Activated T-helper 2 cell treated with anti-CD3 and anti-CD28 coated beads, Interferon-gamma antibody, Interleukin-2, Interleukin-4, amounts not matched to agents 10 μg/mL and 5 μg/mL and 100 μg/mL, durations not matched to agents 14 hours and 24 hours and 36 hours (primary cell): ENCODE data around the gene ZNF607. TPM values are rescaled to one million over a fixed set of nuclear protein-coding genes. Genes with fewer than 3 reads are reported as not detected.
A peak's percentile ranks its signal among the peaks of the same experiment; 100 is the strongest.
"Not testable (repeated sequence)": the region's sequence is repeated elsewhere in the genome, so short reads cannot be mapped to it uniquely, and the experiment has no call there.

Source experiments
- DNase-seq: peaks from one replicate; pipeline ENCODE4 v3.0.0; 2021; ENCODE audit warnings: low spot score
- H3K27ac Mint-ChIP-seq: one replicate; pipeline ENCODE4 v1.8.0; 2021; ENCODE audit warnings: mixed read lengths
- H3K27me3 Mint-ChIP-seq: one replicate; pipeline ENCODE4 v1.8.0; 2021; ENCODE audit warnings: low read depth, mixed read lengths
- H3K36me3 Mint-ChIP-seq: one replicate; pipeline ENCODE4 v1.8.0; 2021; ENCODE audit warnings: low read depth, mixed read lengths
- H3K4me1 Mint-ChIP-seq: one replicate; pipeline ENCODE4 v1.8.0; 2021; ENCODE audit warnings: low read depth, mixed read lengths
- H3K4me3 Mint-ChIP-seq: one replicate; pipeline ENCODE4 v1.8.0; 2021; ENCODE audit warnings: low read depth, mild to moderate bottlenecking, moderate library complexity, mixed read lengths
- H3K9me3 Mint-ChIP-seq: one replicate; pipeline ENCODE4 v1.8.0; 2021; ENCODE audit warnings: mixed read lengths
- intact Hi-C: fragments of 100-400 bp; cut with micrococcal nuclease; formaldehyde crosslinking; loops from one replicate; pipeline ENCODE4 v1.15.1; 2023
- total RNA-seq: library from RNA; stranded (reverse); gene quantifications from 2 replicates; pipeline ENCODE4 v1.2.3, GENCODE V29; 2022

Gene ZNF607
- total RNA-seq, result 2.7 and 3.0 TPM in 2 replicates

GRCh38 chr19:37719111-37719926 lies at the start of gene ZNF607:
Gene ZNF607, minus strand, starts transcription at chr19:37719761. Its CDS starts 8,143 bp downstream, at chr19:37711618.
- peaks cover 15% of the 10 kb centered on the region for H3K36me3 Mint-ChIP-seq
- peak; percentile 72 for DNase-seq
- no peaks in the 10 kb centered on the region for H3K27me3 Mint-ChIP-seq
- H3K27ac Mint-ChIP-seq, result peak within 1 kb of the TSS; percentile 71
- peaks cover 38% of the 10 kb centered on the region for H3K9me3 Mint-ChIP-seq
- H3K4me1 Mint-ChIP-seq, result peaks cover 6% of the 10 kb centered on the region
- peak within 1 kb of the TSS; percentile 87 for H3K4me3 Mint-ChIP-seq
- intact Hi-C loops, result loop anchor here (1.0 kb wide), 2 partner anchors 60 to 348 kb away; partner anchors contain the start of genes ZNF527 and ZNF573

DNA sequence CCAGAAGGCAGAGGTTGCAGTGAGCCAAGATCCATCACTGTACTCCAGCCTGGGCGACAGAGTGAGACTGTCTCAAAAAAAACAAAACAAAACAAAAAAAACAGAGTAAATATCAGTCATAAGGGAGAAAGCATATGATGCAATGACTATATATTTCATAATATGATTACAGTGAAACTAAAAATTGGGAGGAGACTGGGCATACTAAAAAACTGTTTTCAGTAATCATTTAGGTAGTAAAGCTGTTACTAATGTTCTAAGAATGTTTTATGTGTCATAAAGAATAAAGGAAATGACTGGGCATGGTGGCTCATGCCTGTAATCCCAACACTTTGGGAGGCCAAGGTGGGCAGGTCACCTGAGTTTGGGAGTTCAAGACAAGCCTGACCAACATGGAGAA lies 43.9 kb upstream of the ZNF607 start:
- no peaks in the 10 kb centered on the region for H3K27me3 Mint-ChIP-seq

DNA sequence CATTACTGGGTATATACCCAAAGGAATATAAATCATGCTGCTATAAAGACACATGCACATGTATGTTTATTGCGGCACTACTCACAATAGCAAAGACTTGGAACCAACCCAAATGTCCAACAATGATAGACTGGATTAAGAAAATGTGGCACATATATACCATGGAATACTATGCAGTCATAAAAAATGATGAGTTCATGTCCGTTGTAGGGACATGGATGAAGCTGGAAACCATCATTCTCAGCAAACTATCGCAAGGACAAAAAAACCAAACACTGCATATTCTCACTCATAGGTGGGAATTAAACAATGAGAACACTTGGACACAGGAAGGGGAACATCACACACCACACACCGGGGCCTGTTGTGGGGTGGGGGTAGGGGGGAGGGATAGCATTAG lies 38.1 kb upstream of the ZNF607 start:
- H3K27me3 Mint-ChIP-seq, DNase-seq, H3K4me3 Mint-ChIP-seq, intact Hi-C loops, H3K4me1 Mint-ChIP-seq, H3K27ac Mint-ChIP-seq: not testable (repeated sequence)
- H3K36me3 Mint-ChIP-seq, result peaks cover 29% of the 10 kb centered on the region
- H3K9me3 Mint-ChIP-seq, result peaks cover 53% of the 10 kb centered on the region

More for the DNA sequence above, 43.9 kb upstream of the ZNF607 start:
- H3K27ac Mint-ChIP-seq, result no peak overlapping the region
- peaks cover 42% of the 10 kb centered on the region for H3K9me3 Mint-ChIP-seq
- H3K4me3 Mint-ChIP-seq, result no peak overlapping the region
- H3K4me1 Mint-ChIP-seq, result no peaks in the 10 kb centered on the region
- intact Hi-C loops, result no loop called here
- DNase-seq, result no peak
- peaks cover 41% of the 10 kb centered on the region for H3K36me3 Mint-ChIP-seq

DNA sequence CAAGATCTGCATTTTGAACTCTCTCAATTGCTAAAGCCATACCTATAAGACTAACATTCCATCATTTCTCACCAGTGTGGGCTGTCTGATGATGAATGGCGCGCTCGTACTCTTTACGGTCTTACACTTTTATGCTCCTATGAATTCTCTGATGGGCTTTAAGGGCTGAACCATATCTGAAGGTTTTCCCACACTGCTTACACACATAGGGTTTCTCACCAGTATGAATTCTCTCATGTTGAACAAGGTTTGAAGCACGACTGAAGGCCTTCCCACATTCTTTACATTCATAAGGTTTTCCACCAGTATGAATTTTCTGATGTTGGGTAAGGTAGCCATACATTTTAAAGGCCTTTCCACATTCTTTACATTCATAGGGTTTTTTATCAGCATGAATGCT lies 18.8 kb upstream of the ZNF607 start:
- no peak for DNase-seq
- Mint-ChIP-seq H3K36me3 (peaks cover 35% of the 10 kb centered on the region), H3K27ac (no peak overlapping the region)

GRCh38 chr19:37725181-37725580 lies 5.6 kb upstream of the ZNF607 start:
- Mint-ChIP-seq H3K4me1 (no peaks in the 10 kb centered on the region), H3K36me3 (peaks cover 2% of the 10 kb centered on the region), H3K27ac (no peak overlapping the region), H3K4me3 (no peak overlapping the region), H3K9me3 (peaks cover 38% of the 10 kb centered on the region), H3K27me3 (no peaks in the 10 kb centered on the region)
- DNase-seq, result no peak
- intact Hi-C loops, result no loop called here

More for the DNA sequence above, 18.8 kb upstream of the ZNF607 start:
- intact Hi-C loops, result no loop called here
- Mint-ChIP-seq H3K4me3 (no peak overlapping the region), H3K4me1 (no peaks in the 10 kb centered on the region), H3K9me3 (peaks cover 78% of the 10 kb centered on the region), H3K27me3 (no peaks in the 10 kb centered on the region)

DNA sequence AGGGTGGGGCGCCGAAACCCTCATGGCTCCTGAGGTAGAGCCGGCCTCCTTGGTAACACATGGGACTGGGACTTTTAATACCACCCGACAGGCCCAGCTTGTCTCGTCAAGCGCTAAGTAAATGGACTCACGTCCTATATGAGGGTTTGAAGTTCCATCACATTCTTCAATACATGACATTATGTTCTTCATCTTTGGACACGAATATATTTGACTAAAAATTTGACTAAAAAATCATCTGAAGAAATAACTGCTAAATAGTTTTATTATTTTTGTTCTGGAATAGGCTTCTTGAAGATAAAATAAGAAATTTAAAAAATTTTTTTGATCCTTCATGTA lies 335 bp upstream of the ZNF607 start:
- no peaks in the 10 kb centered on the region for H3K27me3 Mint-ChIP-seq
- intact Hi-C loops, result loop anchor here (1.0 kb wide), 2 partner anchors 59 to 349 kb away; partner anchors contain the start of genes ZNF527 and ZNF573
- H3K4me1 Mint-ChIP-seq, result peaks cover 6% of the 10 kb centered on the region
- peaks cover 40% of the 10 kb centered on the region for H3K9me3 Mint-ChIP-seq
- H3K4me3 Mint-ChIP-seq, result peak overlapping the region; percentile 87
- H3K27ac Mint-ChIP-seq, result no peak overlapping the region
- DNase-seq, result no peak
- H3K36me3 Mint-ChIP-seq, result peaks cover 15% of the 10 kb centered on the region

DNA sequence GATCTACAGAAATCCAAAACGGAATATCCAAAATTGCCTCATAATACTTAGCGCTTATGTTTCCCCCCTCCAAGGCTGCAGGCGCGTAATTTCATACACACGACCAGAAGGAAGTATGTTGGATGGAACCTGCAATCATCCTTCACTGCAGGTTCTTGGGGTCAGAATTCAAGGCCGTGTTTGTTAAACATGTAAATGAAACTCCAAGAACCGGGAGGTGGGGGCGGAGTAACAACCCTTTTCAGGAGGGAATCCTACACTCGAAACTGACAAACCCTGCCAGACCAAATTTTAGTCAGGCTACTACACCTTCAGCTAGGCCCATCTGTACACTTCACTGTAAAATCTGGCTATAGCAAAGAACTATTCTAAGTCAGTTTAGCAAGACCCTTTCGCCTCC lies 1.3 kb downstream of the ZNF607 start:
- H3K36me3 Mint-ChIP-seq, result peaks cover 19% of the 10 kb centered on the region
- peak overlapping the region; percentile 87 for H3K4me3 Mint-ChIP-seq
- H3K27me3 Mint-ChIP-seq, result no peaks in the 10 kb centered on the region
- DNase-seq, result no peak
- peaks cover 6% of the 10 kb centered on the region for H3K4me1 Mint-ChIP-seq
- peaks cover 28% of the 10 kb centered on the region for H3K9me3 Mint-ChIP-seq
- H3K27ac Mint-ChIP-seq, result no peak overlapping the region
- intact Hi-C loops, result no loop called here

- Mint-ChIP-seq H3K9me3 (peaks cover 33% of the 10 kb centered on the region), H3K27me3 (no peaks in the 10 kb centered on the region), H3K36me3 (peaks cover 33% of the 10 kb centered on the region), H3K4me3 (no peak overlapping the region), H3K27ac (no peak overlapping the region), H3K4me1 (peaks cover 6% of the 10 kb centered on the region)
- intact Hi-C loops, result no loop called here
- DNase-seq, result no peak
These were observed 3.4 kb downstream of the ZNF607 start for GRCh38 chr19:37716140-37716539.

DNA sequence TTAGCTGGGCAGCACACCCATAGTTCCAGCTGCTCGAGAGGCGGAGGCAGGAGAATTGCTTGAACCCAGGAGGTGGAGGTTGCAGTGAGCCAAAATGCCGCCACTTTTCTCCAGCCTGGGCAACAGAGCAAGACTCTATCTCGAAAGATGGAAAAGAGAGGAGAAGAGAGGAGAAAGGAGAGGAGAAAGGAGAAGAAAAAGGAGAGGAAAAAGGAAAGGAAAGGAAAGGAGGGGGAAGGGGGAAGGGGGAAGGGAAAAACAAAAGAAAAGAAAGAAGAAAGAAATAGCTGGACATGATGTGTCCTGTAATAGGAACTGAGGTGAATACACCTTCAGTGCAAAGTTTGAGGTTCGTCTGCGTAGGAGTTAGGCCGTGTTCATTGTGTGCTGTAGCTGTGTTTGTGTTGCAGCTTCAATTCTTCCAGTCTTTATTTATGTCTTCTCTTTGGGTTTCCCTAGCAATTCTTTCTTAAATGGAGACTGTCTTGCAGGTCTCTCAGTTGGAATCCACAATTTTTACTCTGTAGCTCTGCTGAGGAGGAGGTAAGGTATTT lies 13.4 kb downstream of the ZNF607 start:
- peaks cover 59% of the 10 kb centered on the region for H3K36me3 Mint-ChIP-seq
- no peak overlapping the region for H3K27ac Mint-ChIP-seq
- peaks cover 61% of the 10 kb centered on the region for H3K9me3 Mint-ChIP-seq
- no peak overlapping the region for H3K4me3 Mint-ChIP-seq
- DNase-seq, result no peak
- H3K4me1 Mint-ChIP-seq, result no peaks in the 10 kb centered on the region
- H3K27me3 Mint-ChIP-seq, result no peaks in the 10 kb centered on the region
- intact Hi-C loops, result no loop called here

- DNase-seq, result no peak
- Mint-ChIP-seq H3K9me3 (peaks cover 71% of the 10 kb centered on the region), H3K4me3 (no peak overlapping the region), H3K36me3 (peaks cover 45% of the 10 kb centered on the region), H3K27ac (no peak overlapping the region), H3K4me1 (no peaks in the 10 kb centered on the region), H3K27me3 (no peaks in the 10 kb centered on the region)
- intact Hi-C loops, result no loop called here
These were observed 20.5 kb downstream of the ZNF607 start for GRCh38 chr19:37699057-37699456.

GRCh38 chr19:37698216-37698615 lies 21.3 kb downstream of the ZNF607 start:
- H3K27ac Mint-ChIP-seq, result no peak overlapping the region
- H3K27me3 Mint-ChIP-seq, result no peaks in the 10 kb centered on the region
- no peak for DNase-seq
- peaks cover 72% of the 10 kb centered on the region for H3K9me3 Mint-ChIP-seq
- intact Hi-C loops, result no loop called here
- no peak overlapping the region for H3K4me3 Mint-ChIP-seq
- H3K4me1 Mint-ChIP-seq, result no peaks in the 10 kb centered on the region
- peaks cover 43% of the 10 kb centered on the region for H3K36me3 Mint-ChIP-seq

GRCh38 chr19:37695144-37695899 lies 24.2 kb downstream of the ZNF607 start:
- Mint-ChIP-seq H3K4me3 (no peak overlapping the region), H3K36me3 (peaks cover 35% of the 10 kb centered on the region), H3K27ac (no peak overlapping the region), H3K9me3 (peaks cover 61% of the 10 kb centered on the region), H3K4me1 (peaks cover 7% of the 10 kb centered on the region), H3K27me3 (no peaks in the 10 kb centered on the region)
- intact Hi-C loops, result no loop called here
- DNase-seq, result no peak
